WTC11 (cell line): ENCODE results near the gene ADGRG3. TPM values are rescaled to one million over a fixed set of nuclear protein-coding genes. Genes with fewer than 3 reads are reported as not detected.

ENCODE experiments used
- ATAC-seq: fragments of 200-7000 bp; cut with Tn5 transposase; 2 replicates; pipeline ENCODE4 v1.10.0; 2021; ENCODE audit warnings: mild to moderate bottlenecking, moderate library complexity
- CTCF ChIA-PET: fragments of 300-600 bp; sonication (Branson Sonifier 250); formaldehyde crosslinking; loops from one replicate; lab custom pipeline; 2021; ENCODE audit warnings: antibody characterized with exemption; lab: Charles Lee
- POLR2A ChIA-PET: fragments of 350-600 bp; sonication (Branson Sonifier 250); formaldehyde crosslinking; loops from one replicate; lab custom pipeline; 2021; ENCODE audit warnings: antibody characterized with exemption; lab: Charles Lee
- DNase-seq: peaks from one replicate; pipeline ENCODE4 v3.0.0; 2021; ENCODE audit warnings: low spot score
- H3K27ac Mint-ChIP-seq: 2 replicates; pipeline ENCODE4 v1.8.0; 2021; ENCODE audit warnings: mixed read lengths
- H3K27me3 Mint-ChIP-seq: 2 replicates; pipeline ENCODE4 v1.8.0; 2021; ENCODE audit warnings: low read depth, mild to moderate bottlenecking, moderate library complexity, mixed read lengths
- H3K36me3 Mint-ChIP-seq: 2 replicates; pipeline ENCODE4 v1.8.0; 2021; ENCODE audit warnings: mixed read lengths
- H3K4me1 Mint-ChIP-seq: 2 replicates; pipeline ENCODE4 v1.8.0; 2022; ENCODE audit warnings: mixed read lengths
- H3K4me3 Mint-ChIP-seq: 2 replicates; pipeline ENCODE4 v1.8.0; 2021; ENCODE audit warnings: mild to moderate bottlenecking, moderate library complexity, mixed read lengths
- H3K9me3 Mint-ChIP-seq: 2 replicates; pipeline ENCODE4 v1.8.0; 2021; ENCODE audit warnings: mixed read lengths
- ARID4B ChIP-seq: sonication (generic); formaldehyde crosslinking; IDR thresholded peaks from 2 replicates; pipeline ENCODE4 v1.8.0; 2023; ENCODE audit warnings: missing genetic modification reagents, mild to moderate bottlenecking, borderline replicate concordance
- JAZF1 ChIP-seq: fragments of 250-450 bp; sonication (Bioruptor Pico); IDR thresholded peaks from 2 replicates; pipeline ENCODE4 v1.9.0; 2021; ENCODE audit warnings: moderate library complexity, mild to moderate bottlenecking, inconsistent platforms
- JUN ChIP-seq: sonication (generic); formaldehyde crosslinking; IDR thresholded peaks from 2 replicates; pipeline ENCODE4 v1.8.0; 2023; ENCODE audit warnings: mild to moderate bottlenecking, missing genetic modification reagents
- MAX ChIP-seq: sonication (generic); formaldehyde crosslinking; IDR thresholded peaks from 2 replicates; pipeline ENCODE4 v1.8.0; 2022; ENCODE audit warnings: mild to moderate bottlenecking, missing genetic modification reagents
- NR2C2 ChIP-seq: sonication (generic); formaldehyde crosslinking; IDR thresholded peaks from 2 replicates; pipeline ENCODE4 v1.8.0; 2022; ENCODE audit warnings: mild to moderate bottlenecking, missing genetic modification reagents
- OVOL2 ChIP-seq: fragments of 250-450 bp; sonication (Bioruptor Pico); IDR thresholded peaks from 2 replicates; pipeline ENCODE4 v1.9.0; 2021; ENCODE audit warnings: mild to moderate bottlenecking, borderline replicate concordance
- PREB ChIP-seq: sonication (generic); formaldehyde crosslinking; IDR thresholded peaks from 2 replicates; pipeline ENCODE4 v1.8.1; 2022; ENCODE audit warnings: mild to moderate bottlenecking, missing genetic modification reagents, moderate library complexity, borderline replicate concordance
- STAT6 ChIP-seq: sonication (generic); formaldehyde crosslinking; conservative IDR thresholded peaks from 2 replicates; pipeline ENCODE4 v1.8.1; 2023; ENCODE audit warnings: mild to moderate bottlenecking, low read depth, missing genetic modification reagents, moderate library complexity
- TEAD4 ChIP-seq: sonication (generic); formaldehyde crosslinking; IDR thresholded peaks from 2 replicates; pipeline ENCODE4 v1.8.0; 2022; ENCODE audit warnings: mild to moderate bottlenecking, missing genetic modification reagents
- TP53 ChIP-seq: sonication (generic); formaldehyde crosslinking; IDR thresholded peaks from 2 replicates; pipeline ENCODE4 v1.8.1; 2023; ENCODE audit warnings: mild to moderate bottlenecking, missing genetic modification reagents
- ZNF532 ChIP-seq: fragments of 250-450 bp; sonication (Bioruptor Pico); IDR thresholded peaks from 2 replicates; pipeline ENCODE4 v1.9.0; 2021; ENCODE audit warnings: mild to moderate bottlenecking, borderline replicate concordance
- ZSCAN18 ChIP-seq: fragments of 250-450 bp; sonication (Bioruptor Pico); IDR thresholded peaks from 2 replicates; pipeline ENCODE4 v2.1.2; 2022; ENCODE audit warnings: mild to moderate bottlenecking, moderate library complexity
- total RNA-seq: library from RNA; stranded (reverse); gene quantifications from 3 replicates; pipeline ENCODE4 v1.2.3, GENCODE V29; 2021
- TF ChIP-seq, protein P1 (sequence below): sonication (generic); formaldehyde crosslinking; IDR thresholded peaks from 2 replicates; pipeline ENCODE4 v1.8.1; 2022; ENCODE audit warnings: missing genetic modification reagents, borderline replicate concordance
- TF ChIP-seq, protein P2 (sequence below): sonication (generic); formaldehyde crosslinking; IDR thresholded peaks from 2 replicates; pipeline ENCODE4 v1.8.1; 2023; ENCODE audit warnings: mild to moderate bottlenecking, missing genetic modification reagents

Gene ADGRG3
- total RNA-seq, 1 experiment from 2014 or later = 0.44 TPM

DNA sequence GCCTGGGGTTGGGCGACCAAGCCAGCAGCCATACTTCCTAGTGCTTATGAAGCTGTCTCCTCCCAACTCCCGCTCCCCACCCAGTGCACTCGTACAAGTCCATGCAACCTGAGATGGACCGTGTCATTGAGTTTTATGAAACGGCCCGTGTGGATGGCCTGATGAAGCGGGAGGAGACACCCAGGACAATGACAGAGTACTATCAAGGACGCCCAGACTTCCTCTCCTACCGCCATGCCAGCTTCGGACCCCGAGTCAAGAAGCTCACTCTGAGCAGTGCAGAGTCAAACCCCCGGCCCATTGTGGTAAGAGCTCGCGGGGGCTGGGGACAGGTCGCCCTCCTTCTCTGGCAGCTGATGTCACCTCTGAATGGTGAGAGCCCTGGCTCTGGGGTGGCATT lies 56.4 kb downstream of the ADGRG3 start (continued):
- TF ChIP-seq JAZF1 (CRISPR knock-in tag) (no peak), STAT6 (CRISPR knock-in tag) (no peak), TEAD4 (CRISPR knock-in tag) (no peak), ZSCAN18 (CRISPR knock-in tag) (no peak), JUN (CRISPR knock-in tag) (no peak)
- TF ChIP-seq, protein P1, sequence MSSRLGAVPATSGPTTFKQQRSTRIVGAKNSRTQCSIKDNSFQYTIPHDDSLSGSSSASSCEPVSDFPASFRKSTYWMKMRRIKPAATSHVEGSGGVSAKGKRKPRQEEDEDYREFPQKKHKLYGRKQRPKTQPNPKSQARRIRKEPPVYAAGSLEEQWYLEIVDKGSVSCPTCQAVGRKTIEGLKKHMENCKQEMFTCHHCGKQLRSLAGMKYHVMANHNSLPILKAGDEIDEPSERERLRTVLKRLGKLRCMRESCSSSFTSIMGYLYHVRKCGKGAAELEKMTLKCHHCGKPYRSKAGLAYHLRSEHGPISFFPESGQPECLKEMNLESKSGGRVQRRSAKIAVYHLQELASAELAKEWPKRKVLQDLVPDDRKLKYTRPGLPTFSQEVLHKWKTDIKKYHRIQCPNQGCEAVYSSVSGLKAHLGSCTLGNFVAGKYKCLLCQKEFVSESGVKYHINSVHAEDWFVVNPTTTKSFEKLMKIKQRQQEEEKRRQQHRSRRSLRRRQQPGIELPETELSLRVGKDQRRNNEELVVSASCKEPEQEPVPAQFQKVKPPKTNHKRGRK = no peak
- TF ChIP-seq, protein P2, sequence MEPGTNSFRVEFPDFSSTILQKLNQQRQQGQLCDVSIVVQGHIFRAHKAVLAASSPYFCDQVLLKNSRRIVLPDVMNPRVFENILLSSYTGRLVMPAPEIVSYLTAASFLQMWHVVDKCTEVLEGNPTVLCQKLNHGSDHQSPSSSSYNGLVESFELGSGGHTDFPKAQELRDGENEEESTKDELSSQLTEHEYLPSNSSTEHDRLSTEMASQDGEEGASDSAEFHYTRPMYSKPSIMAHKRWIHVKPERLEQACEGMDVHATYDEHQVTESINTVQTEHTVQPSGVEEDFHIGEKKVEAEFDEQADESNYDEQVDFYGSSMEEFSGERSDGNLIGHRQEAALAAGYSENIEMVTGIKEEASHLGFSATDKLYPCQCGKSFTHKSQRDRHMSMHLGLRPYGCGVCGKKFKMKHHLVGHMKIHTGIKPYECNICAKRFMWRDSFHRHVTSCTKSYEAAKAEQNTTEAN (CRISPR knock-in tag) = no peak

DNA sequence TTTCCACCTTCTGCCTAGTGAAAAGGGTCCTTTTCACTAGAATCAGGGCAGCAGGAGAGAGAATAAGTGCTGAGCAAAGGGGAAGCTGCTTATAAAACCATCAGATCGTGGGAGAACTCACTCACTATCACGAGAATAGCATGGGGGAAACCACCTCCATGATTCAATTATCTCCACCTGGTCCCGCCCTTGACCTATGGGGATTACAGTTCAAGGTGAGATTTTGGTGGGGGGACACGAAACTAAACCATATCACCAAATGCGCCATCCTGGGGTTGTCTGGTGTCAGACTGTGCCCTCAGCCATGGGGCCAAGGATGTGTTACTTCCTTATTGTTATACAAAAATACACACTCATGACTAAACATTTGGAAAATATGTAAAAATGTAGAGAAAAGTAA lies 57.0 kb downstream of the ADGRG3 start:
- no peak overlapping the region for H3K4me3 Mint-ChIP-seq
- DNase-seq (no peak), ATAC-seq (no peak)
- ChIA-PET CTCF (no interaction called here), POLR2A (no interaction called here)
- H3K9me3 Mint-ChIP-seq = no peaks in the 10 kb centered on the region
- no peak overlapping the region for H3K27ac Mint-ChIP-seq
- no peaks in the 10 kb centered on the region for H3K4me1 Mint-ChIP-seq
- H3K27me3 Mint-ChIP-seq = no peaks in the 10 kb centered on the region
- no peaks in the 10 kb centered on the region for H3K36me3 Mint-ChIP-seq
- TF ChIP-seq TP53 (CRISPR knock-in tag) (no peak), ZNF532 (CRISPR knock-in tag) (no peak), MAX (CRISPR knock-in tag) (no peak), OVOL2 (CRISPR knock-in tag) (no peak), PREB (CRISPR knock-in tag) (no peak), NR2C2 (CRISPR knock-in tag) (no peak), ARID4B (CRISPR knock-in tag) (no peak)
- TF ChIP-seq, protein P2 (CRISPR knock-in tag) = no peak
